GM19397 (cell line): ENCODE data around the gene PCYT1B.
A peak's percentile ranks its signal among the peaks of the same experiment; 100 is the strongest.
"Not testable (repeated sequence)": the region's sequence is repeated elsewhere in the genome, so short reads cannot be mapped to it uniquely, and the experiment has no call there.

Experiments used
- ATAC-seq: cut with Tn5 transposase; IDR thresholded peaks from one replicate; pipeline ENCODE4 v1.9.1; 2021; ENCODE audit warnings: mild to moderate bottlenecking, moderate library complexity; ENCODE audit not compliant: unreplicated experiment

Gene PCYT1B

GRCh38 chrX:24647257-24648058 is at the start of gene PCYT1B:
TSS of gene PCYT1B (minus strand) at chrX:24647347. CDS start at chrX:24647105, 242 bp downstream.
- ATAC-seq, result no peak

- ATAC-seq, result no peak
Measured at GRCh38 chrX:24696294-24696693, 49.1 kb upstream of the PCYT1B start.

GRCh38 chrX:24694825-24695224 is 47.7 kb upstream of the PCYT1B start:
- no peak for ATAC-seq

- peak; percentile 96 for ATAC-seq
Measured at GRCh38 chrX:24693453-24694202, 46.5 kb upstream of the PCYT1B start, which contains the start of gene POLA1. TSS of gene POLA1 (plus strand) at chrX:24693918. CDS start at chrX:24693962, 44 bp downstream.

GRCh38 chrX:24692305-24692704 is 45.2 kb upstream of the PCYT1B start:
- no peak for ATAC-seq

- ATAC-seq, result no peak
Measured at GRCh38 chrX:24684048-24684447, 36.9 kb upstream of the PCYT1B start.

- ATAC-seq, result no peak
Measured at GRCh38 chrX:24682739-24683432, 35.7 kb upstream of the PCYT1B start.

GRCh38 chrX:24676403-24677024 is 29.4 kb upstream of the PCYT1B start:
- no peak for ATAC-seq

GRCh38 chrX:24673424-24673823 is 26.3 kb upstream of the PCYT1B start:
- no peak for ATAC-seq

- no peak for ATAC-seq
Measured at GRCh38 chrX:24672701-24673190, 25.6 kb upstream of the PCYT1B start.

- ATAC-seq, result no peak
Measured at GRCh38 chrX:24668111-24668510, 21.0 kb upstream of the PCYT1B start.

- no peak for ATAC-seq
Measured at GRCh38 chrX:24662352-24662751, 15.2 kb upstream of the PCYT1B start.

GRCh38 chrX:24661292-24661691 is 14.1 kb upstream of the PCYT1B start:
- no peak for ATAC-seq

GRCh38 chrX:24659646-24660045 is 12.5 kb upstream of the PCYT1B start:
- no peak for ATAC-seq

- no peak for ATAC-seq
Measured at GRCh38 chrX:24659106-24659505, 12.0 kb upstream of the PCYT1B start.

GRCh38 chrX:24658421-24658820 is 11.3 kb upstream of the PCYT1B start:
- ATAC-seq, result no peak

- no peak for ATAC-seq
Measured at GRCh38 chrX:24657671-24658386, 10.7 kb upstream of the PCYT1B start.

- ATAC-seq, result not testable (repeated sequence)
Measured at GRCh38 chrX:24655679-24656078, 8.5 kb upstream of the PCYT1B start.

- ATAC-seq, result no peak
Measured at GRCh38 chrX:24651783-24652182, 4.6 kb upstream of the PCYT1B start.

- no peak for ATAC-seq
Measured at GRCh38 chrX:24648495-24648894, 1.3 kb upstream of the PCYT1B start.
